ENCODE measurements around the gene CEP70. TPM values are rescaled to one million over a fixed set of nuclear protein-coding genes. Genes with fewer than 3 reads are reported as not detected.

Gene CEP70
- total and polyA plus RNA-seq, 2 donors, result 21.6 to 70.0 TPM

DNA sequence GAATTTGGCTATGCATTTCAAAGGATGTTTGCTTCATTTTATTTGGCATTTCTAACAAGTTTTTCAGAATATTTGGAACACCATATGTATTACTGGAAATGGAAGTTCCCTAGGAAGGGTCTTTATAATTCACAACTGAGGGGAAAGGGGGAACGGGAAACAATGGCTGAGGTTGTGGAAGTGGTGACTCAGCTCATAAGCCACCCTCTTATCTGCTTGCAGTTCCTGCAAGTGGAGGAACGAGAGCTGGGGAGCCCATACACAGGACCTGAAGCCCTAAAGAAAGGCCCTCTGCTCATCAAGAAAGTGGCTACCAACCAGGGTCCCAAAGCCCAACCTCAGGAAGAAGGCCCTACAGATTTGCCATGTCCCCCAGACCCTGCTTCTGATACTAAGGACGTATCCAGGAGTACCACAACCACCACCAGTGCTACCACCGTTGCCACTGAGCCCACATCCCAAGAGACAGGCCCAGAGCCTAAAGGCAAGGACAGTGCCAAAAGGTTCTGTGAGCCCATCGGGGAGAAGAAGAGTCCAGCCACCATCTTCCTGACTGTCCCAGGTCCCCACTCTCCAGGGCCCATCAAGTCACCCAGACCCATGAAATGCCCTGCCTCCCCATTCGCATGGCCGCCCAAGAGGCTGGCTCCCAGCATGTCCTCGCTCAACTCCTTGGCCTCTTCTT, 121.8 kb downstream of the CEP70 start:
- H3K27me3 ChIP-seq (ENCODE audit: control insufficient read depth in 2 of 2, insufficient read depth in 1 of 2, low read length in 1 of 2), result no peaks in the 10 kb centered on the region
- H3K4me1 ChIP-seq (ENCODE audit: control insufficient read depth in 2 of 2, insufficient read depth in 2 of 2, low read length in 2 of 2), result no peaks in the 10 kb centered on the region
- no peaks in the 10 kb centered on the region for H3K36me3 ChIP-seq (ENCODE audit: control insufficient read depth in 2 of 2, insufficient read depth in 2 of 2, low read length in 1 of 2)
- H3K9me3 ChIP-seq (ENCODE audit: control insufficient read depth in 2 of 2, insufficient read depth in 1 of 2, low read length in 1 of 2), result no peaks in the 10 kb centered on the region
- DNase-seq (ENCODE audit: low read depth in 6 of 9, low spot score in 9 of 9), result no peak
- 95% methylated on average over 8 of the region's 8 CpGs for WGBS
- H3K27ac ChIP-seq (ENCODE audit: low read depth in 1 of 2, low read length in 1 of 2), result no peak overlapping the region
- H3K4me3 ChIP-seq (ENCODE audit: low read length in 2 of 2), result no peak overlapping the region

DNA sequence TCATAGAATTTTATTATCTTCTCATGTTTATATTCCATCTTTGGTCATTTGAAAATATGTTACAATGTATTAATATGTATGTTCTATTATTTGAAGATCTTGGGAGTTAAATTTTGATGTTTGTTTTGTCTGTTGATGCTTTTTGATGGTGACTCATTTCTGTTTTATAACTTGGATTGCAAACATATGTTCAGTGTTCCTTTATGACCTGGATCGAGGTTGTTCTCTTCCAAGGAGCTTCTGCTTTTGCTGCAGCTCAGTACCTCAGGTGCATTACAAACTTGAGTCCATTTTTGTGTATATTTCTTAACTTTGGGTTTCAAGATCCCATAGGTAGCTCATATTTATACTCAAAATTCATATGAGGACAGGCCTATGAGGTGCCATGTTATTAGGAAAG, 122.6 kb downstream of the CEP70 start:
- Histone ChIP-seq H3K4me3 (ENCODE audit: low read length in 2 of 2) (no peak overlapping the region), H3K27ac (ENCODE audit: low read depth in 1 of 2, low read length in 1 of 2) (no peak overlapping the region), H3K27me3 (ENCODE audit: control insufficient read depth in 2 of 2, insufficient read depth in 1 of 2, low read length in 1 of 2) (no peaks in the 10 kb centered on the region), H3K36me3 (ENCODE audit: control insufficient read depth in 2 of 2, insufficient read depth in 2 of 2, low read length in 1 of 2) (no peaks in the 10 kb centered on the region), H3K9me3 (ENCODE audit: control insufficient read depth in 2 of 2, insufficient read depth in 1 of 2, low read length in 1 of 2) (no peaks in the 10 kb centered on the region), H3K4me1 (ENCODE audit: control insufficient read depth in 2 of 2, insufficient read depth in 2 of 2, low read length in 2 of 2) (no peaks in the 10 kb centered on the region)
- no peak for DNase-seq (ENCODE audit: low read depth in 6 of 9, low spot score in 9 of 9)
- WGBS, result 100% methylated on average over 1 of the region's 1 CpG

DNA sequence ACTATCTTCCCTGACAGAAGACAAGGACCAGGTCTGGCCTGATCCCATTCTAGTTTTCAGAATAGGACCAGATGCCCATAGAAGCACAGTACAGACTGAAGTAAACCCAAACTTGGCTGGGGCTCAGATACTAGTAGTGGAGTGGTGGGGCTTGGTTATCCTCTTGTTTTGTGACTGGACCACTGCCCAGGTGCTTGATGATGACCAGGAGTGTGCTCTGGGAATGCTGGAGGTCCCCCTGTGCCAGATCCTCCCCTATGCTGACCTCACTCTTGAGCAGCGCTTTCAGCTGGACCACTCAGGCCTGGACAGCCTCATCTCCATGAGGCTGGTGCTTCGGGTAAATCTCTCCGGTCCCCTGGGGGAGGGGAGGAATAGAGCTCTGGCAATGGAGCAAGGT, 123.4 kb downstream of the CEP70 start:
- DNase-seq (ENCODE audit: low read depth in 6 of 9, low spot score in 9 of 9), result no peak
- Histone ChIP-seq H3K4me3 (ENCODE audit: low read length in 2 of 2) (no peak overlapping the region), H3K27me3 (ENCODE audit: control insufficient read depth in 2 of 2, insufficient read depth in 1 of 2, low read length in 1 of 2) (no peaks in the 10 kb centered on the region), H3K27ac (ENCODE audit: low read depth in 1 of 2, low read length in 1 of 2) (no peak overlapping the region), H3K36me3 (ENCODE audit: control insufficient read depth in 2 of 2, insufficient read depth in 2 of 2, low read length in 1 of 2) (no peaks in the 10 kb centered on the region), H3K4me1 (ENCODE audit: control insufficient read depth in 2 of 2, insufficient read depth in 2 of 2, low read length in 2 of 2) (no peaks in the 10 kb centered on the region), H3K9me3 (ENCODE audit: control insufficient read depth in 2 of 2, insufficient read depth in 1 of 2, low read length in 1 of 2) (no peaks in the 10 kb centered on the region)
- 96% methylated on average over 3 of the region's 3 CpGs for WGBS

DNA sequence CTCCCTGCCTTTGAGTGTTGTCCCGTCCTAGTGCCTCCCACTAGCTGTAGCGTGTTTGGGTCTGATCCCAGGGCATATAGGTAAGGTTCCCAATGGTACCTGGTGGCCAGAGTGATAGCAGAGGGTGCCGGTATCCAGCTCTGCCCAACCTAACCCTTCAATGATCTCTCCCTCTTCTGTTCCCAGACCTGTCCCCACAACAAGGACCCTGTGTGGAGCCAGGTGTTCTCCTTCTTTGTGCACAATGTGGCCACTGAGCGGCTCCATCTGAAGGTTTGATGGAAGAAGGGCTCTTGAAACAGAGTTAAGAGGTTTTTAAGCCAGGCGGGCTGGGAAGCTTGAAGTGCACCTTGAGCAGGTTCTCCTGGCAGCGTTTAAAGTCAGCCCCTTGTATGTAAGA, 124.2 kb downstream of the CEP70 start:
- Histone ChIP-seq H3K27me3 (ENCODE audit: control insufficient read depth in 2 of 2, insufficient read depth in 1 of 2, low read length in 1 of 2) (no peaks in the 10 kb centered on the region), H3K36me3 (ENCODE audit: control insufficient read depth in 2 of 2, insufficient read depth in 2 of 2, low read length in 1 of 2) (no peaks in the 10 kb centered on the region), H3K9me3 (ENCODE audit: control insufficient read depth in 2 of 2, insufficient read depth in 1 of 2, low read length in 1 of 2) (no peaks in the 10 kb centered on the region), H3K4me1 (ENCODE audit: control insufficient read depth in 2 of 2, insufficient read depth in 2 of 2, low read length in 2 of 2) (no peaks in the 10 kb centered on the region), H3K27ac (ENCODE audit: low read depth in 1 of 2, low read length in 1 of 2) (no peak overlapping the region), H3K4me3 (ENCODE audit: low read length in 2 of 2) (no peak overlapping the region)
- WGBS, result 96% methylated on average over 6 of the region's 6 CpGs
- DNase-seq (ENCODE audit: low read depth in 6 of 9, low spot score in 9 of 9), result no peak

DNA sequence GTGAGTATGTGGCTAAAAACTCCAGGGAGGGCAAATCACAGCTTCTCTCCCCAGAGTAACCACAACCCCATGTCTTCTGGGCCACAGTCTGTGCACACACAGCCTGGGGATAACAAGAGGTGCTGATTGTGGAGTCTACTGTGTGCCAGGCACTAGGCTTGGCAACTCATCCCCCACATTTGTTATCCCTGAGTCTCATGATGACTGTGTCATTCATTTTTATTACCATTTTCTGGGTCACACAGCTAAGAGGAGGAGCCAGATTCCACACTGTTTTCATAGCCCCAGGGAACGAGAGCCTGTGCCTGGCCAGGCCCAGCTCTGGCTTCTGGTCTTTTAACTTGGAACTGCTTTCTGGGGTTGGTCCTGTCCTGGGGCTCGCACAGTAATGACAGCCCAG, 125.2 kb downstream of the CEP70 start:
- DNase-seq (ENCODE audit: low read depth in 6 of 9, low spot score in 9 of 9), result no peak
- Histone ChIP-seq H3K27me3 (ENCODE audit: control insufficient read depth in 2 of 2, insufficient read depth in 1 of 2, low read length in 1 of 2) (no peaks in the 10 kb centered on the region), H3K27ac (ENCODE audit: low read depth in 1 of 2, low read length in 1 of 2) (no peak overlapping the region), H3K9me3 (ENCODE audit: control insufficient read depth in 2 of 2, insufficient read depth in 1 of 2, low read length in 1 of 2) (no peaks in the 10 kb centered on the region), H3K4me3 (ENCODE audit: low read length in 2 of 2) (no peak overlapping the region), H3K36me3 (ENCODE audit: control insufficient read depth in 2 of 2, insufficient read depth in 2 of 2, low read length in 1 of 2) (no peaks in the 10 kb centered on the region), H3K4me1 (ENCODE audit: control insufficient read depth in 2 of 2, insufficient read depth in 2 of 2, low read length in 2 of 2) (no peaks in the 10 kb centered on the region)
- WGBS, result 95% methylated on average over 2 of the region's 2 CpGs

DNA sequence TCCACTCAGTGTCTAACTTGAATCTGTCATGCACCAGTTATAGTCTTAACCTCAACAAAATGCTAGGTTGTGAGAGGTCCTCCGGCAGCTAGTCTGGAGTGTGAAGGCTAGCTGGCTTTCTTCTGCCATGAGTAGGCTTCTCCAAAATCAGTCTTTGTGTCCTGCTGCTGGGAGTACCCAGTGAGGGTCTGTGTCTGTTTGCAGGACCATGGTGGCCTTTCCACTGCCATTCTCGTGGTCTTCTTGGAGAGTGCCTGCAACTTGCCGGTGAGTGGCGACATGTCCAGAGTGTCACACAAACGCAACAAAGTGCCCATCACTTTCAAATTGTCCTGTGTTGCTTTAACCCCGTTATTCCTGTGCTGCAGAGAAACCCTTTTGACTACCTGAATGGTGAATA, 125.6 kb downstream of the CEP70 start:
- no peak overlapping the region for H3K4me3 ChIP-seq (ENCODE audit: low read length in 2 of 2)
- no peaks in the 10 kb centered on the region for H3K9me3 ChIP-seq (ENCODE audit: control insufficient read depth in 2 of 2, insufficient read depth in 1 of 2, low read length in 1 of 2)
- no peak for DNase-seq (ENCODE audit: low read depth in 6 of 9, low spot score in 9 of 9)
- WGBS, result 88% methylated on average over 6 of the region's 6 CpGs
- H3K27ac ChIP-seq (ENCODE audit: low read depth in 1 of 2, low read length in 1 of 2), result no peak overlapping the region
- H3K27me3 ChIP-seq (ENCODE audit: control insufficient read depth in 2 of 2, insufficient read depth in 1 of 2, low read length in 1 of 2), result no peaks in the 10 kb centered on the region
- H3K36me3 ChIP-seq (ENCODE audit: control insufficient read depth in 2 of 2, insufficient read depth in 2 of 2, low read length in 1 of 2), result no peaks in the 10 kb centered on the region
- H3K4me1 ChIP-seq (ENCODE audit: control insufficient read depth in 2 of 2, insufficient read depth in 2 of 2, low read length in 2 of 2), result no peaks in the 10 kb centered on the region

DNA sequence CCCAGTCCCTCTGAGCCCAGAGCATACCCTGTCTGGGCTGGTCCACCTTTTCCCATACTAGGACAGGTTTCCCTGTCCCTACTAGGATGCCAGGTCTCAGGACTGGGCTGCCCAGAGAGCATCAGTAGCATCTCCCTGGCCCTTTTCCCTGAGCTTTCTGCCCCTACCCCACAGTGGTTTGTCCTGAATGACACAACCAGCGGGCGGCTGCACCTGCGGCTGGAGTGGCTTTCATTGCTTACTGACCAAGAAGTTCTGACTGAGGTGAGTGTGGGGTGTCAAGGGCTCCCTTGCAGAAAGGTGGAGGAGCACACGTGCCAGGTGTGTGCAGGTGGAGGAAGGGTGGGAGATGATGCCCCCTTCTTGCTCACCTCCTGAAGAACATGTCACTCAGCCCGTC, 126.1 kb downstream of the CEP70 start:
- WGBS, result 96% methylated on average over 5 of the region's 5 CpGs
- no peaks in the 10 kb centered on the region for H3K27me3 ChIP-seq (ENCODE audit: control insufficient read depth in 2 of 2, insufficient read depth in 1 of 2, low read length in 1 of 2)
- DNase-seq (ENCODE audit: low read depth in 6 of 9, low spot score in 9 of 9), result no peak

DNA sequence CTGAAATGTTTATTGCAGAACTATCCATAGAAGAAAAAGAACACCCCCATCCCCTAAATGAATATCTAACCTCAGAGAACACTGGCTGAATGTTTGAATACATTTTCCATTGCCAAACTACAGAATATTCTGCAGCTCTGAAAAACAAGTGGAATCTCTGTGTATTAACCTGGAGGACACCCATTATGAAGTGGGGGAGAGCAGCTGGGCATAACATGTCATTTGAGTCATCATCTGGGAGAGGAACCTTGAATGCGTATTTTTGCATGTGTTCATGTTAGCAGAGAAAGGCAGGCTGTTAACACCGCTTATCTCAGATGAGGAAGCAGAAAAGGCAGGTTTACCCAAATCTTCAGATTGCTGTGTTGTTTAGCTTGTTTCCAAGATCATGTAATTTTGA, 128.1 kb downstream of the CEP70 start:
- Histone ChIP-seq H3K4me3 (ENCODE audit: low read length in 2 of 2) (no peak overlapping the region), H3K27ac (ENCODE audit: low read depth in 1 of 2, low read length in 1 of 2) (no peak overlapping the region), H3K27me3 (ENCODE audit: control insufficient read depth in 2 of 2, insufficient read depth in 1 of 2, low read length in 1 of 2) (no peaks in the 10 kb centered on the region), H3K4me1 (ENCODE audit: control insufficient read depth in 2 of 2, insufficient read depth in 2 of 2, low read length in 2 of 2) (no peaks in the 10 kb centered on the region), H3K36me3 (ENCODE audit: control insufficient read depth in 2 of 2, insufficient read depth in 2 of 2, low read length in 1 of 2) (no peaks in the 10 kb centered on the region), H3K9me3 (ENCODE audit: control insufficient read depth in 2 of 2, insufficient read depth in 1 of 2, low read length in 1 of 2) (no peaks in the 10 kb centered on the region)
- 94% methylated on average over 2 of the region's 2 CpGs for WGBS
- DNase-seq (ENCODE audit: low read depth in 6 of 9, low spot score in 9 of 9), result no peak

More for the DNA sequence above, 126.1 kb downstream of the CEP70 start:
- Histone ChIP-seq H3K9me3 (ENCODE audit: control insufficient read depth in 2 of 2, insufficient read depth in 1 of 2, low read length in 1 of 2) (no peaks in the 10 kb centered on the region), H3K36me3 (ENCODE audit: control insufficient read depth in 2 of 2, insufficient read depth in 2 of 2, low read length in 1 of 2) (no peaks in the 10 kb centered on the region), H3K27ac (ENCODE audit: low read depth in 1 of 2, low read length in 1 of 2) (no peak overlapping the region), H3K4me3 (ENCODE audit: low read length in 2 of 2) (no peak overlapping the region), H3K4me1 (ENCODE audit: control insufficient read depth in 2 of 2, insufficient read depth in 2 of 2, low read length in 2 of 2) (no peaks in the 10 kb centered on the region)

DNA sequence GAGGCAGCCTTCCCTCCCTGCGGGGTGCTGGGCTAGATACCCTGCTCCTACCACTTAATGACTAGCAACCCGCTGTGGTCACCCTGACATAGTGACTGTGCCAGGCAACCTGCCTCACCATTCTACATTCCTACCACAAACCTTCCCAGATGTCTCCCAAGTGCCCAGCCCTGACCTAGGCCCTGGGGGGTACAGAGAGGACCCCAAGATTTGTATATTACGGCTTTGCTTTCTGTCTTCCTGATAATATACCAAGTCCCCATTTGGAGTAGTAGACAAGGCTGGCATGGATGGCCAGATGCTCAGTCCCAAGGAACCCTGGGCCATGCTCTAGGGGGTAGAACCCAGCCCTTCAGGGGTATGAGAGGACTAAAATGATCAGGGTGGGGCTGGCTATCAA, 128.6 kb downstream of the CEP70 start:
- H3K27ac ChIP-seq (ENCODE audit: low read depth in 1 of 2, low read length in 1 of 2), result no peak overlapping the region
- H3K4me1 ChIP-seq (ENCODE audit: control insufficient read depth in 2 of 2, insufficient read depth in 2 of 2, low read length in 2 of 2), result no peaks in the 10 kb centered on the region
- H3K9me3 ChIP-seq (ENCODE audit: control insufficient read depth in 2 of 2, insufficient read depth in 1 of 2, low read length in 1 of 2), result no peaks in the 10 kb centered on the region
- no peak for DNase-seq (ENCODE audit: low read depth in 6 of 9, low spot score in 9 of 9)
- 98% methylated on average over 3 of the region's 3 CpGs for WGBS
- H3K4me3 ChIP-seq (ENCODE audit: low read length in 2 of 2), result no peak overlapping the region
- no peaks in the 10 kb centered on the region for H3K36me3 ChIP-seq (ENCODE audit: control insufficient read depth in 2 of 2, insufficient read depth in 2 of 2, low read length in 1 of 2)
- H3K27me3 ChIP-seq (ENCODE audit: control insufficient read depth in 2 of 2, insufficient read depth in 1 of 2, low read length in 1 of 2), result no peaks in the 10 kb centered on the region

DNA sequence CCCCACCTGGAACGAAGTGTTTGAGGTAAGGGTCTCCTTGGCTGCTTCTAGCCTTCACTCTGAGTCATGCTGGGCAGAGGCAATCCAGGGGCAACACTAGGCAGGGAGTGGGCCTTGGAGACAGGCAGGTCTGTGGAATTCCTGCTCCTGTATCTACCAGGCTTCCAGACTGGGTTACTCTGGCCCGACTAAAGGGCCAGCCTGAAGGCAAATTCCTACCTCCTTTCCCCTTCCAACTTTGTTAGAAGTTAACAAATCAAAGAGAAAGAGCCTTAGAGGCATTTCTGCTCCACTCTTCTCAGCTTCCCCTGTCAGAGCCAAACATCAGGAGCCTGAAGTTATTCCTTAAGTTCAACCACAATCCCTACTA, 129.6 kb downstream of the CEP70 start:
- Histone ChIP-seq H3K36me3 (ENCODE audit: control insufficient read depth in 2 of 2, insufficient read depth in 2 of 2, low read length in 1 of 2) (no peaks in the 10 kb centered on the region), H3K9me3 (ENCODE audit: control insufficient read depth in 2 of 2, insufficient read depth in 1 of 2, low read length in 1 of 2) (no peaks in the 10 kb centered on the region), H3K27me3 (ENCODE audit: control insufficient read depth in 2 of 2, insufficient read depth in 1 of 2, low read length in 1 of 2) (no peaks in the 10 kb centered on the region), H3K4me1 (ENCODE audit: control insufficient read depth in 2 of 2, insufficient read depth in 2 of 2, low read length in 2 of 2) (no peaks in the 10 kb centered on the region), H3K4me3 (ENCODE audit: low read length in 2 of 2) (no peak overlapping the region), H3K27ac (ENCODE audit: low read depth in 1 of 2, low read length in 1 of 2) (no peak overlapping the region)
- DNase-seq (ENCODE audit: low read depth in 6 of 9, low spot score in 9 of 9), result no peak
- WGBS, result 86% methylated on average over 2 of the region's 2 CpGs
